ENCODE measurements around the gene GTF3C2.

Gene GTF3C2

GRCh38 chr2:27372937-27373336 lies 16.4 kb upstream of the GTF3C2 start:
- Histone ChIP-seq H3K36me3 (ENCODE audit: control insufficient read depth, insufficient read depth, low read length) (no peaks in the 10 kb centered on the region), H2AFZ (no peak overlapping the region), H3K4me2 (ENCODE audit: low read length) (no peak overlapping the region), H3K9ac (no peak overlapping the region), H3K9me3 (ENCODE audit: control insufficient read depth, low read length) (no peaks in the 10 kb centered on the region), H3K4me1 (peaks cover 4% of the 10 kb centered on the region), H3K4me3 (ENCODE audit: low read depth, low read length) (no peak overlapping the region), H3K27ac (no peak overlapping the region), H3K27me3 (ENCODE audit: control insufficient read depth, insufficient read depth, low read length) (no peaks in the 10 kb centered on the region), H3K79me2 (peaks cover 33% of the 10 kb centered on the region)
- TF ChIP-seq CTCF (IDR thresholded peaks at IDR 0.05): no peak

- Histone ChIP-seq H3K4me3 (ENCODE audit: low read depth, low read length) (peak overlapping the region; percentile 95), H3K27ac (peak overlapping the region; percentile 83), H3K36me3 (ENCODE audit: control insufficient read depth, insufficient read depth, low read length) (no peaks in the 10 kb centered on the region), H3K9ac (peak overlapping the region; percentile 91), H3K9me3 (ENCODE audit: control insufficient read depth, low read length) (no peaks in the 10 kb centered on the region), H3K4me1 (peaks cover 4% of the 10 kb centered on the region), H2AFZ (peak overlapping the region; percentile 85), H3K4me2 (ENCODE audit: low read length) (peak overlapping the region; percentile 92), H3K27me3 (ENCODE audit: control insufficient read depth, insufficient read depth, low read length) (no peaks in the 10 kb centered on the region), H3K79me2 (peaks cover 33% of the 10 kb centered on the region)
- TF ChIP-seq CTCF (IDR thresholded peaks at IDR 0.05): no peak
Measured at GRCh38 chr2:27370816-27371620, 14.5 kb upstream of the GTF3C2 start.

- Histone ChIP-seq H3K4me3 (ENCODE audit: low read depth, low read length) (peak within 1 kb of the TSS; percentile 95), H2AFZ (peak within 1 kb of the TSS; percentile 90), H3K9me3 (ENCODE audit: control insufficient read depth, low read length) (no peaks in the 10 kb centered on the region), H3K36me3 (ENCODE audit: control insufficient read depth, insufficient read depth, low read length) (no peaks in the 10 kb centered on the region), H3K9ac (peak within 1 kb of the TSS; percentile 91), H3K4me2 (ENCODE audit: low read length) (peak within 1 kb of the TSS; percentile 92), H3K27ac (peak within 1 kb of the TSS; percentile 83), H3K4me1 (peaks cover 4% of the 10 kb centered on the region), H3K79me2 (peaks cover 33% of the 10 kb centered on the region), H3K27me3 (ENCODE audit: control insufficient read depth, insufficient read depth, low read length) (no peaks in the 10 kb centered on the region)
- TF ChIP-seq CTCF (IDR thresholded peaks at IDR 0.05): peak; percentile 91
Measured at GRCh38 chr2:27370026-27370815, 13.7 kb upstream of the GTF3C2 start, which contains the start of the genes EIF2B4 and SNX17. Gene EIF2B4 (minus strand): TSS chr2:27370338. CDS start chr2:27370314, 24 bp downstream. Gene SNX17 (plus strand): TSS chr2:27370616. CDS start chr2:27370744, 128 bp downstream.

GRCh38 chr2:27369471-27370025 lies 13.0 kb upstream of the GTF3C2 start:
- Histone ChIP-seq H2AFZ (peak overlapping the region; percentile 90), H3K36me3 (ENCODE audit: control insufficient read depth, insufficient read depth, low read length) (no peaks in the 10 kb centered on the region)

More at GRCh38 chr2:27369471-27370025, 13.0 kb upstream of the GTF3C2 start:
- Histone ChIP-seq H3K4me2 (ENCODE audit: low read length) (peak overlapping the region; percentile 86), H3K79me2 (peaks cover 30% of the 10 kb centered on the region), H3K9ac (peak overlapping the region; percentile 75), H3K4me3 (ENCODE audit: low read depth, low read length) (peak overlapping the region; percentile 95), H3K27me3 (ENCODE audit: control insufficient read depth, insufficient read depth, low read length) (no peaks in the 10 kb centered on the region), H3K4me1 (peaks cover 4% of the 10 kb centered on the region), H3K27ac (peak overlapping the region; percentile 71), H3K9me3 (ENCODE audit: control insufficient read depth, low read length) (no peaks in the 10 kb centered on the region)
- TF ChIP-seq CTCF (IDR thresholded peaks at IDR 0.05): no peak
